HCEC 1CT (cell line): Measurements from ENCODE around the gene RIC1.
"Not testable (repeated sequence)": the region's sequence is repeated elsewhere in the genome, so short reads cannot be mapped to it uniquely, and the experiment has no call there.

Source experiments
- DNase-seq: peaks from one replicate; pipeline ENCODE4 v3.0.0-alpha.2; 2017

The RIC1 gene

DNA sequence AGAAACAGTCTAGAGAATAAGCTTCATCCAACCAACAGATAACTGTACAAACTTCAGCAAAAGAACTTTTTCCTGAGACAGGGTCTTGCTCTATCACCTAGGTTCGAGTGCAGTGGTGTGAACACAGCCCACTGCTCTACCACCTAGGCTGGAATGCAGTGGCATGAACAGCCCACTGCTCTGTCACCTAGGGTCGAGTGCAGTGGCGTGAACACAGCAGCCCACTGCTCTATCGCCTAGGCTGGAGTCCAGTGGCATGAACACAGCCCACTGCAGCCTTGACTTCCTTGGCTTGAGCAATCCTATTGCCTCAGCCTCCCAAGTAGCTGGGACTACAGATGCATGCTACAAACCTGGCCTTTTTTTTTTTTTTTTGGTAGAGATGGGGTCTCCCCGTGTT, 160.6 kb downstream of the RIC1 start:
- no peak for DNase-seq

DNA sequence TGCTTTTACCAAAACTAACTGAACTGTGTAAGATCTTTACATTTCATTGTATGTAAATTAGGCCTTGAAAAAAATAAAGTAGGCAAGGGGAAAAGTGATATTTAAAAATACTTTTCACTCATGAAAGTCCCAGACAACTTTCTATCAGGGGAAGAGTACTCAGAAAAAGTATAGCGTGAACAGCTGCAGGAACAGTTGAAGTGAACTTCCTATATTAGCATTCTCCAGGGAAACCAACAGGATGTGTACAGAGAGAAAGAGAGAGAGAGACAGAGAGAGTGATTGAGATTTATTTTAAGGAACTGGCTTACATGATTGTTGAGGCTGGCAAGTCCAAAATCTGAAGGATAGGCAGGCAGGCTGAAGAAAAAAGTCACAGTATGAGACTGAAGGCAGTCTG, 162.0 kb downstream of the RIC1 start:
- DNase-seq, result no peak

DNA sequence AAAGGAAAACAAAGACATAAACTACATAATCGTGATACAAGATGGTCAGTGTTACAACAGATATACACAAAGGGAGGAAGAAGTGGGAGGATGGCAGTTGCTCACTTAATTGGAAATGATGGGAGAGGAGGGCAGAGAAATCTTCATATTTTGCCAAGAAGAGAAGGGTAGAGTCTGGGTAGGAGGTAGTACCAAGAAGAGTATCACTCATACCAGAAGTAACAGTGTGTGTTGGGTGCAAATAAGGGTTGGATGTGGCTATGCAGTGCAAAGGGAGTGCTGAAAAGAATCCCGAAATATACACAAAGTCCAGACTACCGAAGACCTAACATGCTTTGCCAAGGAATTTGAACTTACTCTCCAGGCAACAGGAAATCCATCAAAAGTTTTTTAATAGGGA, 163.0 kb downstream of the RIC1 start:
- no peak for DNase-seq

DNA sequence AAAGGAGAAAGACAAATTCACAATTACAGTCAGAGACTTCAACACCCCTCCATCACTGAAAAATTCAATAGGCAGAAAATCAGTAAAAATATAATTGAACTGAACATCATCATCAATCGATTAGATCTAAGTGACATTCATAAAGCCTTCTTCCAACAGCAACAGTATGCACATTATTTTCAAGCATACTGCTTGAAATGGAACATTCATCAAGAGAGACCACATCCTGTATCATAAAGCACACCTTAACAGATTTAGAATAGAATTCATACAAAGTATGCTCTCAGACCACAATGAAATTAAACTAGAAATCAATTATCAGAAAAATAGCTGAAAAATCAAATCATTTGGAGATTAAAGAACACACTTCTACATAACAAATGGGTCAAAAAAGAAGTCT, 164.9 kb downstream of the RIC1 start:
- DNase-seq, result no peak

DNA sequence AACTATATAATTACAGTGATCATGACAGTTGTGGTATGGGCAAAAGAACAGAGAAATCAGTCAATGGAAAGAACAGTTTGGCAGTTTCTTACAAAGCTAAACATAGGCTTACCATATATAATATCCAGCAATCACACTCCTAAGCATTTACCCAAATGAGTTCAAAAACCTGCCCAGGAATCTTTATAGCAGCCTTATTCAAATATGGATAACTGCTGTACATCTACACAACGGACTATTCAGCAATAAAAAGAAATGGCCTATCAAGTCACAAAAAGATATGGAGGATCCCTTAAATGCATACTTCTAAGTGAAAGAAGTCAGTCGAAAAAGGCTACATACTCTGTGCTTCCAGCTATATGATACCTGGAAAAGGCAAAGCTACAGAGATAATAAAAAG, 167.4 kb downstream of the RIC1 start:
- DNase-seq, result no peak

DNA sequence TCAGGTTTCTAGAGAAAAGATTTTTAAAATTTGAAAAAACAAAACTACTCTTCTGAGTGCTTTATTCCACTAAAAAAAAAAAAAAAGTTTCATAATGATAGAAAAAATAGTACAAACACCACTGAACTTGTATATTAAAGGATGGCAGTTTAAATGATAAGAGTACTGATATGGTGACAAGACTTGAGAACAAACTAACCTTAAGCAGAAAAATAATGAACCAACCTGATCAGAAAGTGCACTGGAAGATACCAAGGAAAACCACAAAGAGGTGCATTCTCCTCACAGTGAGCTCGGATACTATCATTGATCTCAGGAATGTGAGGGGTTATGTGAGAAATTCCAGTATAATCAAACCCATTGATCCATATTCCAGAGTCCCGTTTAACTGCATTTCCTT, 169.7 kb downstream of the RIC1 start:
- DNase-seq, result no peak

DNA sequence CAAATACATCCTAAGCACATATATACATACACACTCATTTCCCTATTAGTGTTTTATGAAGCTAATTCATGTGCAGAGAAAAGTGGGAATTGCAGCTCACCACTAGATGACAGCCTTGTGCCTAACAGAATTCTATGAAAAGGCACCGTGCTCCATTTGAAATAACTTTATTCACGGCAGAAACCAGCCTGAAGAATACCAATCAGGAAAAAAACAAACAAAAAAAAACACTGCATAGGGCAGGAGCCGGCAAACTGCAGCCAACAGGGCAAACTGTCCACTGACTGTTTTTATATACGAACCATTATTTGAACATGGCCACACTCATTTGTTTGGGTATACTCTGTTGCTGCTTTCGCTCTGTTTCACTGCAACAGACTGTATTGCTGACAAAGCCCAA, 170.4 kb downstream of the RIC1 start:
- peak; percentile 49 for DNase-seq

DNA sequence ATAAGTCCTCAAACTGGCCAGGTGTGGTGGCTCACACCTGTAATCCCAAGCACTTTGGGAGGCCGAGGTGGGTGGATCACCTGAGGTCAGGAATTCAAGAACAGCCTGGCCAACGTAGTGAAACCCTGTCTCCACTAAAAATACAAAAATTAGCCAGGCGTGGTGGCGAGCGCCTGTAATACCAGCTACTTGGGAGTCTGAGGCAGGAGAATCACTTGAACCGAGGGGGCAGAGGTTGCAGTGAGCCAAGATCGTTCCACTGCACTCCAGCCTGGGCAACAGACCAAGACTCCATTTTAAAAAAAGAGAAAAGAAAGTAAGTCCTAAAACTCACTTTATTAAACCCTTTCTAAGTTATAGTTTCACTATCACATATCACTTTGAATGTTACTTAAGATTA, 171.5 kb downstream of the RIC1 start:
- DNase-seq, result not testable (repeated sequence)

DNA sequence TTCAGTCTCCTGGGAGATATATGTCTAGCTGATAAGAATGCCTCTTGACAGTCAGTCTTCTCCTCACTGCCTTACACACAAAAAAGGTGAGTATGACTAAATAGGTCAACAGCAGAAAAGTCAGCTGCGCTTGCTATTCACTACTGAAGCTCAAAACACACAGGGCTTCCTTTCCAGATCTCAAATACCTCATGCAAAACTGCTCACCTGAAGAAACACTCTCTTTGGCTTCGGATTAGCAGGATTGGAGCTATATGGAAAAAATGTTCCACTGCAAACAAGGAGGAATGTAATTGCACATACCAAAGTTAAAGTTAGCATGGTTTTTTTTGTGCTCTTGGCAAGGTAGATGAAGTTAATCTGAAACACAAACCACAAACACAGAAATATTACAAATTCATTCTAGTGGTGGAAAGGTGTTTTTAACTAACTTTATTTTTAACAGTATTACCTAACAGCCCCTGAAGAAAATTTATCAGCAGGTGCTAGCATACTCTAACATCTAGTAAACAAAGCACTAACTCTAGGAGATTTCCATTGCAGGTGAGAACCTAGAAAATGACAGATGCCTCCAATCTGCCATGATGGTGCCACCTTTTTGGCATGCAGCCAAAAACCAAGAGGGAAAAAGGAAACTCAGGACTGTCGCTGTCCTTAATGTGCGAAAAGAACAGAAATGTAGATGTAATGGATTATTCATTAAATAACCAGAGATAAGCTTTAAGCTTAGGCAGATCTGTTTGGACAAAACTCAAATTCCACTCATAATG, 172.2 kb downstream of the RIC1 start:
- no peak for DNase-seq

DNA sequence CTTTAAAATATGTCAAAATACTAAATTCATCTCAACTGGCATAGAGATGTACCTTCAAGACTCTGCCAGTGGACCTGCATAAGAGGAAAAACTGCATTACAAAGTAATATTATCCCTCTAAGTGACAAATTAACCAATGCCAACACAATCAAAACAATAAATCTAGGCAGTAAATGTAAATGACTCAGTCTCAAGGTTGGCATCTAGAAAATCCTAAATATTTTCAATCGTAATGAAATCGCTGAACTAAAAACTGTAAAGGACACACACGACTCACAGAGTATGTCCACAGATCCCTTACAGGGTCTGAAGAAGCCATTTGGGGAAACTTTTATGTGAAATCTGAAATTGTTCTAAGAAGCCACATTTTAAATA, 172.8 kb downstream of the RIC1 start:
- no peak for DNase-seq

DNA sequence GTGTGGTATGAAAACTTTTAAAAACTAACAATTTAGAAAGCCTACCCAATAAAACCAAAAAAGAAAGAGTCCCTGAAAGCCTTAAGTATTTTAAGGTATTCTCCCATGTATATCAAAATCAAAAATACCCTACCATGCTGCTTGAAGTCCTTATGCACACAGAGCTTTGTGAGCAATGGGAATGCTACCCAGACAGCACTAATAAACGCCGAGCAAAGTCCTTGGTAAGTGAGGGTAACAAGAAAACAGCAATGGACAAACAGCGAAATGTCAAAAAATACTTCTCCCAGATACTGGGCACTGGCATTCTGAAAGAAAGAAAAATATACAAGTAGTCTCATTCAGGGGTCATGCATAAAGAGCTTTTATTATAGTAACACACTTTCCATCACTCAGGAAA, 176.6 kb downstream of the RIC1 start:
- DNase-seq, result no peak

DNA sequence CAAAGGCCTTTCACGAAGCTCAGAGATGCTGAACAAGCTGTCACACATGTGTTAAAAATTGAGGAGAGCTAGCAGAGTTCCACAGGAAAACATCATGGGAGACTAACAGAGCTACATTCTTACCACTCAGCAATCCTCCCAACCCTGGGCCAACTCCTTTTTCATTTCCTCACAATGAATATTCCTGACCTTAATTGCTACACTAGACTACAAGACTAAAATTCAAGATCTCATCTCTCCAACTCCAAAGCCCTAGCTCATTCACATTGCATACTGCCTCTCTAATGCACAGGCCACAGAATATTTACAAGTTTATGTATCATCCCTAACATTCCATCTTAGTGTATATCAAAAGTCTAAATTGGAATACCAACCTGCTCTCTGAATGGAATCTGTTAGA, 182.8 kb downstream of the RIC1 start:
- DNase-seq, result no peak

DNA sequence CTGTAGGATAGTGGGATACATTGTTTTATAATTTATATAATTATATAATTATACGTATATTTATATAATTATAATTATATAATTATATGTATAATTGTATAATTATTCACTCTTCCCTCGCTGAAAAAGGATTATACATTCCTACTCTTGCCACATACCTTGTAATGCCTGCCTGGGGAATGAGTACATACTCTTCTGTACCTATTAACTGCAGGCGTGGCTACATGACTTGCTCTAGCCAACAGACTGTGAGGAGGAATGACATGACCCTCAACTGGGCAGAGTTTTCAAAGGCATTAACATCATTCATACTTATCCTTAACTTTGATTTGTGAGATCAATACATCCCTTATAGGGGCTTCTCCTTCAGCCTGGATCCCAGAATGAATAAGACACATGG, 184.9 kb downstream of the RIC1 start:
- no peak for DNase-seq

DNA sequence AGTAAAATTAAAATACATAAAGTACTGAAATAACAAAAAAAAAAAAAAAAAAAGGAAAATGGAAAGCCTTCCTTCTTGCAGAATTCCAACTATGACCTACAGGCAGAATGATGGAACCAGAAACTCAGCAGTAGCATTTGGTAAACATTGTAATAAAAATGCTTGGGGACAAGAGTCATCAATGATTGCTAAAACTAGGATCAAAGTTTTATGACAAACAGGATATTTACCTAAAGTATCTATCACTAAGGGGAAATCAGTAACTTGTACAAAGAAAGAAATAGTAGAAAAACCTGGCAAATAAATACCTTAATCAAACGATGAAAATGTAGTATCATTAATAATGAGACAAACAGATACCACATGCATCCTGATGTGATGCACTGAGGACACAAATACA, 186.6 kb downstream of the RIC1 start:
- DNase-seq, result no peak

DNA sequence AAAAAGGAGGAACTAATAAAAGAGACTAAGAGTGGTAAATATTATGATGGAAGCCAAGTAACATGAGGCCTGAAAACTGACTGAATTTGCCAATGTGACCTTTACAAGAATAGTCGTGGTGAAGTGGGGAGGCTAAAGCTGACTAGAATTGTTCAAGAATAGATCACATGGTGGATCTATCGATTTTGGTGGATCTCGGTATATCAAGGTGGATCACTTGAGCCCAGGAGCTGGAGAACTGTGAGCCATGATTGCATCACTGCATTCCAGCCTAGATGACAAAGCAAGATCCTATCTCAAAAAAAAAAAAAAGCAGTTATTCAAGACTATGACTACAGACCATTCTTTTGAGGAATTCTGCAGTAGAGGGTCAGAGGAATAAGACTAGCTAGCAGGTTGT, 189.0 kb downstream of the RIC1 start:
- DNase-seq, result peak; percentile 69

DNA sequence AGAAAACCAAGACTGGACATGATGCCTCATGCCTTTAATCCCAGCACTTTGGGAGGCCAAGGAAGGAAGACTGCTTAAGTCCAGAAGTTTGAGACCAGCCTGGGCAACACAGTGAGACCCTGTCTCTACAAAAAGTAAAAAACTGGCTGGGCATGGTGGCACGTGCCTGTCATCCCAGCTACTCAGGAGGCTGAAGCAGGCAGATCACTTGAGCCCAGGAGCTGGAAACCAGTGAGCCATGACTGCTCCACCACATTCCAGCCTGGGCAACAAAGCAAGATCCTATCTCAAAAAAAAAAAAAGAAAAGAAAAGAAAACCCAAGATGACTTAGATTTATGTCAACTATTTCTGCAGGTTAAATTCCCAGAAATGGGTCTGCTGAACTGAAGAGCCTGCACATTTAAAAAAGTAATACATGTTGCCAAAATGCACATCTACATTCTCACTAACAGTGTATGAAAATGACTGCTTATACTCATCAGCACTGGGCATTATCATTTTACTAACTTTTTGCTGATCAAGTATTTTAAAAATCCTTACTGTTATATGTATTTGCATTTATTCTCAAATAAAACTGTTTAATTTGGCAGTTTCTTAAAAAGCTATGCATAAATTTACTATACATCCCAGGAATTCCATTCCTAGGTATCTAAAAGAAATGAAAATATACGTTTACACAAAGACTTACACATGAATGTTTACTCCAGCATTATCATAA, 189.7 kb downstream of the RIC1 start:
- DNase-seq, result no peak

DNA sequence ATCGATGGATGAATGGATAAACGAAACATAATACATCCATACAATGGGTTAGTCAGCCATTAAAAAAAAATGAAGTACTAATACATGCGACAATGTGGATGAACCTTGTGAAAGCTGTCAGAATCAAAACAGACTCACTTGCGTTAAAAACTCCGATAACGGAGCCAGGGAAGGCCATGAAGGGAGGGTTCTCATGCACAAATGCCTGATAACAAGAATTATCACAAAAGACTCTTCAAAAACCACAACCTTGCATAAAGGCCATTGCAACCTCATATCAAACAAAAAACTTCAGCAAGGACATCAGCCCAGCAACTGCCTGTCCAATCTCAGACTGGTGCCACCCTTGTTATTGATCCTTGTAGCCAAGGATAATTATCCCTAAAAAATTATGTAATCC, 190.3 kb downstream of the RIC1 start:
- no peak for DNase-seq

DNA sequence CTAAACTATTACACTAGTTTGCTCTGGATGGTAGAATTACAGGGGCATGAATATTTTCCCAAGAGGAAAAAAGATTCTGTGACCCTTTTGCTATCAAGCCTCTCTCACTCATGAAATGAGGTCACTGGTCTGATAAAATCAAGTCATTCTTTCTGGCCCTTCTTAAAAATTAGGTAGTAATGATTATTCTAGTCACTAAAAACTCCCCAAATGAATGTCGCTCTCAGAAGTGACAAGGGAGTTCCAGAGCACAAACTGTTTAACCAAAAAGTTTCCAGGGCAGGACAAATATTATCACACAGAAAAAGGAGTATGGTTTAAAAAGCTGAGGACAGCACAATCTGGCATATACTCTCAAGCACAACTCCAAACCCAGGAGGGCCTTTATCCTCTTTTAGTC, 191.5 kb downstream of the RIC1 start:
- DNase-seq, result no peak

DNA sequence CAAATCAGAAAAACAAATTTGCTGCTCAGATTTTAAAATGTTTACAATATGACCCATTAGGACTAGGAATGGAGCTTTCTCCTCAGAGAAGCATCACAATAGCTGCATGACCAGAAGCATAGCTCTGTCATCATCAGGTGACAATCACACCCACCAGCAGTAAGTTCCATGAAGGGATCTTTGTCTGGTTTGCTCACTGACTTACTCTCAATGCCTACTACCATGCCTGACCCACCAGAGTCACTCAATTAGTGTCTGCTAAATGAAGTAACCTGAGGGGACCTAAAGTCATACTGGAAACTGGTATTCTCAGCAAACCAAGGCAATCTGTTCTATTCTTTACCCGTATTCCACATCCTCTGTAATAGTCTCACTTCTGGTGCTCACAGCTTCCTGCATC, 196.3 kb downstream of the RIC1 start:
- no peak for DNase-seq
